ENCODE measurements around the gene MRTFA.

GRCh38 chr22:40401981-40402406, 234.5 kb downstream of the MRTFA start:
- TF ChIP-seq, protein P1, sequence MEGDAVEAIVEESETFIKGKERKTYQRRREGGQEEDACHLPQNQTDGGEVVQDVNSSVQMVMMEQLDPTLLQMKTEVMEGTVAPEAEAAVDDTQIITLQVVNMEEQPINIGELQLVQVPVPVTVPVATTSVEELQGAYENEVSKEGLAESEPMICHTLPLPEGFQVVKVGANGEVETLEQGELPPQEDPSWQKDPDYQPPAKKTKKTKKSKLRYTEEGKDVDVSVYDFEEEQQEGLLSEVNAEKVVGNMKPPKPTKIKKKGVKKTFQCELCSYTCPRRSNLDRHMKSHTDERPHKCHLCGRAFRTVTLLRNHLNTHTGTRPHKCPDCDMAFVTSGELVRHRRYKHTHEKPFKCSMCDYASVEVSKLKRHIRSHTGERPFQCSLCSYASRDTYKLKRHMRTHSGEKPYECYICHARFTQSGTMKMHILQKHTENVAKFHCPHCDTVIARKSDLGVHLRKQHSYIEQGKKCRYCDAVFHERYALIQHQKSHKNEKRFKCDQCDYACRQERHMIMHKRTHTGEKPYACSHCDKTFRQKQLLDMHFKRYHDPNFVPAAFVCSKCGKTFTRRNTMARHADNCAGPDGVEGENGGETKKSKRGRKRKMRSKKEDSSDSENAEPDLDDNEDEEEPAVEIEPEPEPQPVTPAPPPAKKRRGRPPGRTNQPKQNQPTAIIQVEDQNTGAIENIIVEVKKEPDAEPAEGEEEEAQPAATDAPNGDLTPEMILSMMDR (conservative IDR thresholded peaks at IDR 0.05): no peak
- no peak for TF ChIP-seq ZFX (IDR thresholded peaks at IDR 0.05)
